Endothelial cell of umbilical vein (primary cell): ENCODE data around the gene SUSD2. TPM values are rescaled to one million over a fixed set of nuclear protein-coding genes. Genes with fewer than 3 reads are reported as not detected.

Source experiments
- BruUV-seq: library from RNA; stranded (reverse); fragments of 400-500 nt; replicated peaks from 2 replicates; lab custom pipeline; 2021; lab: Mats Ljungman, UMichigan
- CTCF ChIA-PET: fragments of 300-600, 350-600 bp; sonication (Branson Sonifier 250); formaldehyde crosslinking; loops from one replicate; lab custom pipeline; 2021; ENCODE audit warnings: antibody characterized with exemption, inconsistent platforms; lab: Charles Lee
- POLR2A ChIA-PET: fragments of 300-600, 350-600 bp; sonication (Branson Sonifier 250); formaldehyde crosslinking; loops from one replicate; lab custom pipeline; 2021; ENCODE audit warnings: antibody characterized with exemption, inconsistent platforms; lab: Charles Lee
- DNase-seq: peaks from one replicate; pipeline ENCODE4 v3.0.0-alpha.2; 2011; ENCODE audit warnings: low read depth, low spot score
- FAIRE-seq: peaks from 2 replicates; lab custom pipeline; 2011; peaks lifted over from hg19 to GRCh38; lab: Jason Lieb, UNC
- H2AFZ ChIP-seq: 2 replicates; pipeline ENCODE4 v1.6.0; 2012; ENCODE audit warnings: low read depth, low read length, control low read depth, inconsistent platforms
- H3K27ac ChIP-seq: 2 replicates; pipeline ENCODE4 v1.5.1; 2011; ENCODE audit warnings: low read depth, mild to moderate bottlenecking, control low read depth, low read length, moderate library complexity; ENCODE audit not compliant: insufficient read depth
- H3K27me3 ChIP-seq, 2 experiments: 2 replicates each; pipeline versions ENCODE4 v1.6.0 to v1.6.1; 2011; ENCODE audit warnings: low read length in 2 of 2, mixed read lengths in 1 of 2; ENCODE audit not compliant: control insufficient read depth in 2 of 2, insufficient read depth in 2 of 2
- H3K36me3 ChIP-seq, 2 experiments: 2 replicates in 1 of 2; 3 replicates in 1 of 2; pipeline ENCODE4 v1.5.1; 2011; ENCODE audit warnings: low read length in 2 of 2, mild to moderate bottlenecking in 1 of 2, moderate library complexity in 1 of 2; ENCODE audit not compliant: control insufficient read depth in 2 of 2, insufficient read depth in 2 of 2; ENCODE audit errors: extremely low read depth in 1 of 2
- H3K4me1 ChIP-seq: 3 replicates; pipeline ENCODE4 v1.5.1; 2011; ENCODE audit warnings: mild to moderate bottlenecking, low read length; ENCODE audit not compliant: control insufficient read depth, insufficient read depth; ENCODE audit errors: extremely low read depth
- H3K4me2 ChIP-seq: 2 replicates; pipeline ENCODE4 v1.6.1; 2011; ENCODE audit warnings: low read length, control low read depth, mixed read lengths; ENCODE audit not compliant: insufficient read depth
- H3K4me3 ChIP-seq, 3 experiments: fragments of 200-600 bp in 1 of 3; sonication (generic), shearing (Covaris generic) in 1 of 3; replicated peaks in 1 of 3; 2 replicates each; pipeline ENCODE4 v1.5.1; 2011 to 2016; ENCODE audit warnings: control low read depth in 3 of 3, low read length in 3 of 3, mild to moderate bottlenecking in 2 of 3, inconsistent platforms in 1 of 3, low read depth in 1 of 3, moderate library complexity in 1 of 3; ENCODE audit not compliant: insufficient read depth in 1 of 3
- H3K79me2 ChIP-seq: 2 replicates; pipeline ENCODE4 v1.6.0; 2012; ENCODE audit warnings: low read length, inconsistent platforms; ENCODE audit not compliant: control insufficient read depth, insufficient read depth
- H3K9ac ChIP-seq: replicated peaks from 2 replicates; pipeline ENCODE3; 2011; ENCODE audit warnings: low read length, control low read depth; ENCODE audit not compliant: insufficient read depth; ENCODE audit errors: extremely low read depth
- H3K9me1 ChIP-seq: replicated peaks from 3 replicates; pipeline ENCODE4 v1.6.0; 2011; ENCODE audit warnings: mild to moderate bottlenecking, low read length; ENCODE audit not compliant: control insufficient read depth, insufficient read depth; ENCODE audit errors: extremely low read depth
- H3K9me3 ChIP-seq: replicated peaks from 2 replicates; pipeline ENCODE4 v1.5.1; 2012; ENCODE audit warnings: low read length, inconsistent platforms; ENCODE audit not compliant: control insufficient read depth, insufficient read depth
- H4K20me1 ChIP-seq: replicated peaks from 2 replicates; pipeline ENCODE3; 2011; ENCODE audit warnings: mild to moderate bottlenecking, low read length; ENCODE audit not compliant: control insufficient read depth, insufficient read depth; ENCODE audit errors: extremely low read depth
- CTCF ChIP-seq, 2 donors: IDR thresholded peaks; 1 replicate in 1 of 2; 2 replicates in 1 of 2; pipeline ENCODE4 v1.5.1; 2011; ENCODE audit warnings: low read length in 2 of 2, mild to moderate bottlenecking in 2 of 2, moderate library complexity in 2 of 2, control low read depth in 1 of 2, inconsistent platforms in 1 of 2, low read depth in 1 of 2; ENCODE audit not compliant: insufficient read depth in 1 of 2; ENCODE audit errors: extremely low read depth in 1 of 2
- EZH2 ChIP-seq: IDR thresholded peaks from 2 replicates; pipeline ENCODE4 v1.6.1; 2012; ENCODE audit warnings: borderline replicate concordance, low read depth, mild to moderate bottlenecking, moderate library complexity, low read length, inconsistent platforms; ENCODE audit not compliant: severe bottlenecking
- FOS ChIP-seq: IDR thresholded peaks from 2 replicates; pipeline ENCODE4 v1.6.1; 2011; ENCODE audit warnings: mild to moderate bottlenecking, low read length, moderate library complexity, borderline replicate concordance; ENCODE audit not compliant: insufficient read depth
- JUN ChIP-seq: IDR thresholded peaks from 2 replicates; pipeline ENCODE4 v1.6.1; 2011; ENCODE audit warnings: borderline replicate concordance, low read depth; ENCODE audit not compliant: insufficient read length, insufficient read depth
- MAX ChIP-seq: IDR thresholded peaks from 2 replicates; pipeline ENCODE4 v1.6.1; 2011; ENCODE audit not compliant: insufficient read depth, insufficient read length
- MYC ChIP-seq: IDR thresholded peaks from one replicate; pipeline ENCODE4 v1.6.1; 2011; ENCODE audit warnings: mild to moderate bottlenecking, low read depth, low read length
- POLR2A ChIP-seq: IDR thresholded peaks from 2 replicates; pipeline ENCODE4 v1.6.1; 2012; ENCODE audit warnings: low read depth, mild to moderate bottlenecking, control low read depth, low read length
- POLR2AphosphoS5 ChIP-seq: IDR thresholded peaks from 2 replicates; pipeline ENCODE4 v1.6.1; 2012; ENCODE audit warnings: low read depth, mild to moderate bottlenecking, control low read depth, low read length, moderate library complexity; ENCODE audit not compliant: insufficient read depth
- dilution Hi-C: fragments of 300-500 bp; cut with MboI; formaldehyde crosslinking; loops from one replicate; pipeline ENCODE4 v1.15.0; 2019; ENCODE audit warnings: low sequenced_read_pairs; ENCODE audit not compliant: extremely low pct_ligation_motif_present
- intact Hi-C: fragments of 100-400 bp; cut with micrococcal nuclease; formaldehyde crosslinking; loops from one replicate; pipeline ENCODE4 v1.10.0; 2022
- polyA plus RNA-seq, 4 experiments: library from polyadenylated mRNA; depleted of rRNA in 3 of 4; stranded (reverse) in 3 of 4; unstranded in 1 of 4; fragments of >200 nt; gene quantifications; 2 replicates each; pipeline versions ENCODE4 v1.2.1 to v1.2.3, GENCODE V29; 2011 to 2012; ENCODE audit warnings: missing spikeins in 1 of 4
- total RNA-seq: library from RNA; stranded (reverse); gene quantifications from 2 replicates; pipeline ENCODE4 v1.2.3, GENCODE V29; 2021

Gene SUSD2
- total and polyA plus RNA-seq, 2 donors (not counting 3 experiments of a cell fraction or from before 2014, with no cell fraction given) = 0.26 to 0.27 TPM

DNA sequence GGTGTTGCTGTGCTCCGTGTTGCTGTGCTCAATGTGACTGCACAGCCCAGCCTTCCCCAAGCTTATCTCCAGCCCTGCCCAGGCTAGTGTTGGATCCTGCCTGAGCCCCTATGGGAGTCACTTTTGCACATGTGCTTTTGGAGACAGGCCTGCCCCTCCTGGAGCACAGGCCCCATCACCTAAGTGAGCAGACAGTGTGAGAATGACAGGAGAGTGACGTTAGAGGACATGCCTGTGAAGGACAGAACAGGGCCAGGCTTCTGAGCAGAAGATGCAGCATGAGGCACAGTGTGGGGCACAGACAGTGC is 36.6 kb upstream of the SUSD2 start:
- Histone ChIP-seq H3K79me2 (no peaks in the 10 kb centered on the region), H3K9ac (no peak overlapping the region), H3K4me1 (peaks cover 15% of the 10 kb centered on the region), H3K9me3 (no peaks in the 10 kb centered on the region), H3K27ac (no peak overlapping the region), H3K4me2 (no peak overlapping the region), H3K36me3 (peaks cover 0 to 6% of the 10 kb centered on the region in 2 experiments), H3K4me3 (no peak overlapping the region), H3K27me3 (no peaks in the 10 kb centered on the region), H3K9me1 (no peaks in the 10 kb centered on the region), H4K20me1 (no peaks in the 10 kb centered on the region), H2AFZ (no peak overlapping the region)
- dilution Hi-C loops (no loop called here), intact Hi-C loops (no loop called here)
- ChIA-PET CTCF (interaction anchor here (1.3 to 2.8 kb wide), 2 partner anchors 11 to 12 kb away, joined by 8 to 21 read pairs; no protein-coding TSS in a partner anchor), POLR2A (no interaction called here)
- FAIRE-seq = no peak
- TF ChIP-seq MYC (no peak), JUN (no peak), POLR2AphosphoS5 (no peak), EZH2 (no peak), MAX (no peak), CTCF (IDR thresholded peaks at IDR 0.05; ENCODE audit: extremely low read depth in 1 of 2, insufficient read depth in 1 of 2, low read depth in 1 of 2, low read length in 2 of 2) (no peak), POLR2A (no peak), FOS (no peak)
- no TSS peak for BruUV-seq
- DNase-seq = no peak
